ENCODE data around the gene SEC61G.

Gene SEC61G

GRCh38 chr7:54764861-54765260 lies 5.8 kb upstream of the SEC61G start:
- DNase-seq (ENCODE audit: low read depth): no peak

DNA sequence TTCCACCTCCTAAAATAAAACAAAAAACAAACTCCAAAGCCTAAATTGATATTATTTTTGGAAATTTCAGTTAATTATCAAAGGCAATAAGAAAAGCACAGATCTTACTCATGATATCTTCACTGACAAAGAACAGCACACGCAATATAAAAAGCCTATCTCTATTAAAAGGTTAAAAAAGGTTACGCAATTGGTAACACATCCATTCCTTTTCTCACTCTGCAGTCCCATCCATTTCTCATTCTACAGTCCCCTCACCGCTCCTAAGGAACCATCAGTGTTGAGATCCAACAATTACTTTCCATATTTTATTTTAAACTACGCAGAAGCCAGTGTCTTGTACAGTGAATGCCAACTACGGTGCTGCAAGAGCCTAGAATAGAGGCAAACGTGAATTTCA lies 1.3 kb downstream of the SEC61G start:
- DNase-seq (ENCODE audit: low read depth): no peak

DNA sequence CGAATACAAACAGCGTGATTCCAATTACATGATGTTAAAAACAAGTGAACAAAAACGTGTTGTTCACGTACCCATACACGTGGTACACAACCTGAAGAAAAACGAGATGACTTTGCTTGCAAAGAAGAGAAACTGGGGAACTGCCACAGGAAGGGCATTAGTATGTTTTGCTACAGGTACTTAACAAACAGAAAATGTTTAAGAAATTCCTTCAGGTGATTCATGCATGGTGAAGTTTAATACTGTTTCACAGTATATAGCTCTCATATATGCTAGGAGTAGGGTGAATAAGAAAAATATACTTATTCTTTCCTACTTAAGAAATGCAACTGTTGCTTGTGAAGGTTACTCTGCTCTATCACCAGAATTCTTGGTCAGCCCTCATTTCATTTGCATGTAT lies 9.8 kb downstream of the SEC61G start:
- DNase-seq (ENCODE audit: low read depth): no peak

DNA sequence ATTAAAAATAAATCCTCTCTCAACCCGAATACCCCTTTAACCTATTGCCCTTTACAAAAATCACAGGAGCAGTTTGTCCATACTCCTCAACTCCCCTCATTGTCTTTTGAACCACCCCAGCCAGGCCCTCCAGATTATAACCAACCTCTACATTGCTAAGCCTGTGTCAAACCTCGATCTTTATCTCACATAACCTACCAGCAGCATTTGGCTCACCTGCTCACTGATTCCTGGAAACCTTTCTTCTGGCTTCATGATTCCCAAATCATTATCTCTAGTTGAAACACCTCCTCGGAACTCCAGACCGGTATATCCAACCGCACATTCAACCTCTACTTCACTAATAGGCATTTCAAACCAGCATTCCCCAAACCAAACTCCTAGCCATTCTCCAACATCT lies 11.8 kb downstream of the SEC61G start:
- no peak for DNase-seq (ENCODE audit: low read depth)

GRCh38 chr7:54743580-54743979 lies 15.4 kb downstream of the SEC61G start:
- no peak for DNase-seq (ENCODE audit: low read depth)

DNA sequence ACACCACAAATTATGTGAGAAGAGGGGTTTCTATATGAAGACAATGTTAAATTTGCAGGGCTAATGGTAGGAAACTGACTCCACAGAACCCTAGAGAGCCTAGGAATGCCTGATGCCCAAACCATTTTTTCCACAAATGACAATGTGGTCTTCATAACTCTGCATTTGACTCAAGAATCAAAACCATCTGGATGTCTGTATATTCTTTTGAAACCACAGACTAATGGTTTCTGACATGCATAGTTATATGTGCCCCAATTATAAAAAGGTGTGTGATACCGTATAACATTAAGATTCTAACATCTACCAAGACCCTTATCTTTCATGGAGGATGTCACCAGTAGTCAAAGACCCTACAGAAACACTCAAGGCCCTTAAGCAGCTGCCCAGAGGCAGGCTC lies 20.3 kb downstream of the SEC61G start:
- DNase-seq (ENCODE audit: low read depth): no peak

- DNase-seq (ENCODE audit: low read depth): no peak
Observed at GRCh38 chr7:54729107-54729506, 29.9 kb downstream of the SEC61G start.

DNA sequence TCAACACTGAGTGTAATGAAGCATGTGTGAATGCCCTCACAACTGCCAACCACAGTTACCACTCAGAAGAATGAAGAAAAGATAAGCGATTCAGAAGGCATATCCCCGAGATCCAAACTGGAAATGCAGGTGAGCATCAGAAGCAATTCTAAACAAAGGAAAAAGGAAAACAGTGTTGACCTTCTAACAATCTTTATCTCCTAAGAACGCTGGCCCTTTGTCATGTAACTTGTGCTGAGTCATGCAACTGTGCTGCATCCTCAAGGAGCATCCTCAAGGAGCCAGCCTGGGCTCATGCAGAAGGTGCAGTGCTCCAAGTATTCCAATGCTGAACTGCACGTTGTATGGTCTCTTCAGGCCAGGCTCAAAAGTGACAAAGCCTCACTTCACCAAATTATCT lies 30.6 kb downstream of the SEC61G start:
- no peak for DNase-seq (ENCODE audit: low read depth)

- no peak for DNase-seq (ENCODE audit: low read depth)
Observed at GRCh38 chr7:54725255-54725654, 33.8 kb downstream of the SEC61G start.

GRCh38 chr7:54722502-54722901 lies 36.5 kb downstream of the SEC61G start:
- DNase-seq (ENCODE audit: low read depth): no peak

DNA sequence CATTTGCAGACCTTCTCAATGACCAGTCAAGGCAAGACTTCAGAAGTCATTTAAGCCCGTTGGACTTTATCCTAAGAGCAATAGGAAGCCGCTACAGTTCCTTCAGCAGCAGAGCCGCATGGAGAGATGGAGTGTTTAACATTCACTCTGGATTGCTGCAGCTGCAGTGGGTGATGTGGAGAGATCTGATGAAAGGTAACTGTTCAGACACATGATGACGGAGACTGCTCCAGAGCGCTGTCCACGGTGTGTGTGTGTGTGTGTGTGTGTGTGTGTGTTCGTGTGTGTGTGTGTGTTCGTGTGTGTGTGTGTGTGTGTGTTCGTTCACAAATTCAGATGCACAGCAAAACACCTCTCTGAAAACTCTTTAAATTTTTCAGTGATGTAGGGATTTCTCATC lies 37.0 kb downstream of the SEC61G start:
- DNase-seq (ENCODE audit: low read depth): no peak

DNA sequence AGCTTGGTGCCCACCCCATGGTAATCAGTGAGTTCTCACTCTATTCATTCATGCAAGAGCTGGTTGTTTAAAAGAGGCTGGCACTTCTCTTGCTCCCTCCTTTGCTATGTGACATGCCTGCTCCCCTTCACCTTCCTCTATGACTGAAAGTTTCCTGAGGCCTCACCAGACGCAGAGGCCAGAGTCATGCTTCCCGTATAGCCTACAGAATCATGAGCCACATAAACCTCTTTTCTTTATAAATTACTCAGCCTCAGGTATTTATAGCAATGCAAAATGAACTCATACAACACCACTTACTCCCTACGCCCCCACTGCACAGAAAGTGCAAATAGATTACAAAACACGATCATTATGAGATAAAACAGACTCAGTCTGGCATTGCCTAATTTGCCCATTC lies 39.0 kb downstream of the SEC61G start:
- no peak for DNase-seq (ENCODE audit: low read depth)

- DNase-seq (ENCODE audit: low read depth): no peak
Observed at GRCh38 chr7:54719425-54719824, 39.6 kb downstream of the SEC61G start.

GRCh38 chr7:54712820-54713219 lies 46.2 kb downstream of the SEC61G start:
- no peak for DNase-seq (ENCODE audit: low read depth)

- no peak for DNase-seq (ENCODE audit: low read depth)
Observed at GRCh38 chr7:54711900-54712595, 47.0 kb downstream of the SEC61G start.

DNA sequence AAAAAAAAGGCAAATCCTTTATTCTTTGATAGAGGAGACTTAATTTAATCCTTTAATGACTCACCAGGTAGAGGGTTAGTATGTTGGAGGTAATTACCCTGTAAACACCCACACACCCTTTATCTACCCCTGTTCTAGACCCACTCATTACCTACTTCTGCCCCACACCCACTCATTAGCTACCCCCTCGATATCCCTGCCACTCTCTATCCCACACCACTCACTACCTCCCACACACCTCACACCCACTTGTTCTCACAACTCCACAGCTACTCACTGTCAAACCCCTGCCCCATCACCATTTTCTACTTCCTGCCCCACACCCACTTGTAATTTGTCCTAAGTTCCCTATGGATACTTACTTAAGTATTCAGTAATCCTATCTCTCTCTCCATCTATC lies 49.7 kb downstream of the SEC61G start:
- DNase-seq (ENCODE audit: low read depth): no peak

GRCh38 chr7:54705436-54705835 lies 53.6 kb downstream of the SEC61G start:
- DNase-seq (ENCODE audit: low read depth): no peak

DNA sequence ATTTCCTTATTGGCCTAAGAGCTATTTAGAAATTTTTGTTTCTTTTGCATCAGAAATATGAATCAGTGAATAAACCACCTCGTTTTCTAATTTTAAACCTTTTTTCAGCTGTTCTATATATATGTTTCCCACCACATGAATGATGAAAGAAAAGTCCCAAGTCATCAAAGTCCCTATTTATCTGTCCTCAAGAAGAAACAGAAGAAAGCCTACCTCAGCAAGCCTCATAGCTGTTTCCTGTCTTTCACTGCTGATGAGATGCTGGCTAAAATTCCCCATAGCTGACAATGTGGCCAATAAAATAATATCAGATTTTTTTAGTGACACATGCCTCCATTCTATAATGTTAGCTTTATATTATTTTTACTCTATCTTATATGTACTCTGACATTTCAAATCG lies 54.2 kb downstream of the SEC61G start:
- no peak for DNase-seq (ENCODE audit: low read depth)
